HG03469 (cell line): ENCODE measurements around the gene MCFD2.
"Not testable (repeated sequence)": the region's sequence is repeated elsewhere in the genome, so short reads cannot be mapped to it uniquely, and the experiment has no call there.

Source experiments
- ATAC-seq: cut with Tn5 transposase; IDR thresholded peaks from one replicate; pipeline ENCODE4 v1.9.1; 2021; ENCODE audit warnings: mild to moderate bottlenecking, moderate library complexity, moderate number of reproducible peaks; ENCODE audit not compliant: unreplicated experiment

Gene MCFD2

GRCh38 chr2:46875962-46876689 lies 39.5 kb downstream of the MCFD2 start:
- not testable (repeated sequence) for ATAC-seq

- no peak for ATAC-seq
Observed at GRCh38 chr2:46875226-46875899, 40.2 kb downstream of the MCFD2 start.

DNA sequence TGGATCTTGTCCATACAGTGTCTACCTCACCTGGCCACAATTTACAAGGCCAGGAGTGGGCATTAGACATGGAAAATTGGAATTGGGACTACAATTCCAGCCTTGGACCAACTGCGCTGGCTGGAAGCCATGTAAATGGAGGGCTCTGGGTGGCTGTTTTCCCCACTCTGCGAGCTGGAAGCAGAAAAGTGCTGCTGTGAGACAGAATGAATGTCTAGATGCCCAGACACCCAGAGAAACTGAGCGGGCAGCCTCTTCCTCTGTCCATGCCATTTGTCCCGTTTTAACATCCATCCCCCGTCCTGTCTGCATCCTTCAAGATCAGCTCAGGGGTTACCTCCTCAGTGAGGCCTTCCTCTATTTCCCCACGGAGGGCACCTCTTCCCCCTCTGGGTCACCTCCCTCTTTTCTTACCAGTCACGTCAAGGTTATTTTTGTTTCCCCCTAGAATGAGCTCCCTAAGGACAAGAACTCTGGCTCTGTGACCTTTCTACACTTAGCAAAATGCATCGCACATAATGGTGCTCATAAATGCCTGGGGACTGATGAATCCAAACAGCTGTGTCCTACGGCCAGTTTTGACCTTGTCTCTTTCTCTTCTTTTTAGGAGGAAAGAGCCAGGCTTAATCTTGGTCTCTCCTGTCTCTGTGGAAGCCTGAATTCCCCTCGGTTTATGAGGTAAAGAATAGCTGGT lies 41.2 kb downstream of the MCFD2 start:
- no peak for ATAC-seq

DNA sequence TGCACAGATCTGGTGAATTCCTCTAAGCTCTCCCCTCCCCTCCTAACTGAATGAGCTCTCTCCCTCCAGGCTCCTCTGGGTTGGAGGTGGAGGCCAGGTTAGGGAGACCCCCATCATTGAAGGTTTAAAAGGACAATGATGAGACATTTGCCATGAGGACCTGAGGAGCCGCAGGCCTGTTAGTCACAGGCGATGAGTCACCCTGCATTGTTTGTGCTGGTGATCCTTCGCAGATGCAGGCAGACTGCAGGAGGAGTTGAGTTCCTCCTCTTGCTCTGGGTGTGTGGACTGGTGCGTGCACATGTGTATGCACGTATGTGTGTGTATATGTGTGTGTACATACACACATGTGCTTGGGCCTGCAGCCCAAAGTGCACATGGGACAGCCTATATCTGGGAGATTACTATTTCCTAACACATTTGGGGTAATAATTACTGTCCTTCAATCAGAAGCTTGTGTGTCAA lies 42.0 kb downstream of the MCFD2 start:
- ATAC-seq = no peak

DNA sequence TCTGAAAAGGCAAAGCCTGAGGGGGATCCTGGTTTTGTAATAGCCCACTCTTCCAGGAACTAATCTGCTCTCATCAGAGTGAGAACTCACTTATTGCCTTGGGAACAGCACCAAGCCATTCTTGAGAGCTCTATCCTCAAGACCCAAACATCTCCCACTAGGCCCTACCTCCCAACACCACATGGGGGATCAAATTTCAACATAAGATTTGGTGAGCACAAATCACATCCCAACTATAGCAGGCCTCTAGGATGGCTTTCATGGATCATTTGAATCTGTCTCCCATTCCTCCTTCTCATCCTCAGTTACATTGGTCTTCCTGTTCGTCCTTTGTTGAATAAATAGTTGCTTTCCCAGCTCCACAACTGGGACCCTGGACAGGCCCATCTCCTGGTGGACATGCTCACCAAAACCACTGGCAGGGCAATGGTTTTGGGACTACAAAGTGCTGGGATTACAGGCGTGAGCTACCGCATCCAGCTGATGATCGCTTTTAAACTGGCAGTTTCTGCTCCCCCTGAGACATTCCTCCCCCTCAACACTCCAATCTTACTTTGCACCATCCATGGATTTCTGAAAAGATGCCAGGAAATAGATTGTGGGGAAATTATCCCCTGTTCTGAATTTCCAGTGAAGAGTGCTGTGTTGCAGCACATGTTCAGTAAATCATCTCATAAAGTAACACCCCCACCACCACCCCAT lies 42.6 kb downstream of the MCFD2 start:
- no peak for ATAC-seq

DNA sequence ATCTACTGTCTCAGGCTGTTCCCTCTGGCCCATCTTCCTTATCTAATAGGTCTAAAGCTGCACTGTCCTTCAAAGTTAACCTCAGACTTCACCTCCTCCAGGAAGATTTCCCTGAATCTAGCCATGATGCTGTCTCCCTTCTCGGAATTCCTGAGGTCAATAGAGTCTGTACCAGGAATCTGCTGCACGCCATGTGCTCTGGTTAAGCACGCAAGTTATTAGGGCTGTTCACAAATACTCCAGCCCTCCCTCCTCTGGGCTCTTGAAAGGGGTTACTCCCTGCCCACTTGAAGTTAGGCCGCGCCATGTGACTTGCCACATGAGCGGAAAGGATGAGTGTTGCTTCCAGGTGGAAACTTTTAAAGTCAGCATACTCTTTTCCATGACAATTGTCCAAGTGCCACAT lies 43.6 kb downstream of the MCFD2 start:
- ATAC-seq = no peak

- no peak for ATAC-seq
Observed at GRCh38 chr2:46870051-46870839, 45.4 kb downstream of the MCFD2 start.

DNA sequence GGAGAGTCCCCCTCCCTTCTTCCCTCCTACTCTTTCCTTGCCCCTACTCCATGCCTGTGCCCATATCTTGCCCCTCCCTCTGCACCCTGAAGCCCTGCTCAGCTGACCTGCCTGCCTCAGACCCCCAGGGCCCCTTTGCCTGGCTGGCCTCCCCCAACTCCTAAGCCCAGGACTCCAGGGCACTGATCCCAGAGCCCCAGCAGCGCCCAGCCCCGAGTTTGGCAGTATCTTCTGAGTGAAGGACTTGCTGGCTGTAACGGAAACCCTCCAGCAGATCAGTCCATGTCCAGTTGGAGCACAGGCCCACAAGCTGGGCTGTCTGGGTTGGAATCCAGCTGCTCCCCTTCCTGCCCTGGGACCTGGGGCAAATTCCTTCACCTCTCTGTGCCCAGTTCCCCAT lies 46.0 kb downstream of the MCFD2 start:
- ATAC-seq = no peak

DNA sequence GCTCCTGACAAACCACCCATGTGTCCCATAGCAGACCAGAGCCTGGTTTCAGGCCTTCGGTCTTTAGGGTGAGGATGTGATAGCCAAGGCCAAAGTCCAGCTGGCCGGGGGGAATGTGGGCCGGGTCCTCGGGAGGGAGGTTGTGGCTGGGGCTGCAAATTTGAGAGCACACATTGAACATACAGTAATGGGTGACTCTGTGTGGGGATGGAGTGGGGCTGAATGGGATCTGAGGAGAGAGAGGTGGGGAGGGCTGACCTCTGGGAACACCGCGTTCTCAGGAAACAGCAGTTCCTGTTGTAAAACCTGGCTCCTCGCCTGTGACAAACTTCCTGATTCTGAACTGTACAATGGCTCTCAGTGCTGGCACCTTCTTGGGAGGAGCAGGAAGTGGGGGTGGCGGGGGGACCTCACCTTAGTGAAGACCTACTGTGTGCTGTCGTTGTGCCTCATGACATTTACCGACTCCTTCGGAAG lies 48.8 kb downstream of the MCFD2 start:
- ATAC-seq = no peak

DNA sequence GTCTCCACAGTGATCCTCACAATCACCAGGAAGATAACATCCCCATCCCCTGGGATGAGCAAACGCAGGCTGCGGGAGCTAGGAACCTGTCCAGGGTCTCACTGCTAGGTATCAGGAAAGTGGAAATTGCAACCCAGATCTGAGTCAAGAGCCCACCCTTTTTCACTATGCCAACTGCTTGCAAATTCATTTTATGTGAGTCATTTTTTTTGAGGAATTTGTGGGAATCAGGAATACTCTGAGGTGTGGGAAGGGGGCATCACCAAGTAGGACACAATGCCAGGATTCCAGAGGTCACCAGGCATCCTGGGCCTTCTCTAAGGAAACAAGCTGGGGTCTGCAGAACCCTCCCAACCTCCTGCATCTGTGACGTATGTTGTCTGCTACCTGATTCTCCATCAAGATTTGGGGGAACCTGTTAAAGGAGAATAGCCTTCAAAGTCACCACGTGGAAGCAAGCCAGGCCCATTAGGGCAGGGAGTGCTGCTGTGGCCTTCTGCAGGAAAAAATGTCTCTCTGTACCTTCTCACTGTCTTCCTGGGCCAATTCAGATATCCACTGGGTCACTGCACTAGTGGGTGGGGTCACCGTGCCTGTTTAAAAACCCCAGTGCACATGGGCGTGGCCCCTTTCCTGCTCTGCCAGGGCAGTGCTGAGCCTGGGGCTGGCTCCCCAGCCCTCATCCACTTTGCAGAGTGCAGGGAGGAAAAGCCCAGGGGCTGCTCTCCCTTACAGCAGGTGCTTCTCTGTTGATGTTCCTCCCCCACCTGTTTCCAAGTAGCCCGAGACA lies 50.2 kb downstream of the MCFD2 start:
- ATAC-seq = no peak

- no peak for ATAC-seq
Observed at GRCh38 chr2:46863882-46864281, 51.7 kb downstream of the MCFD2 start.

DNA sequence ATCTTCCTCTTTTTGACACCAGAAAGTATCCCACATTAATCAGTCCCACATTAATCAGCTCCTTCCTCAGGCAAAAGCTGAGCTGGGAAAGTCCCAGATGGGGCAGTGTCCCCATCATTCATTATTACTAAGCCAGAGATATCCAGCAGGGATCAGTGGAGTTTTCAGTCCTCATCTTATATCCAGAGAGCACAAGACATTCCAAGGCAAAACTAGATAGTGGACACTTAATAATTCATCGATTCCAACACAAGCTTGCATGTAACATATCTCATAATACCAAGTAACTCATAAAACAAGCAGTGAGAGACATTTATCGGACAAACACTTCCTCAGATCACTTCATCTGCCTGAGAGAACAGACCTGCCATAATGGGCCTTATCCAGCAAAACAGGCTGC lies 53.1 kb downstream of the MCFD2 start:
- no peak for ATAC-seq

GRCh38 chr2:46861916-46862315 lies 53.7 kb downstream of the MCFD2 start:
- ATAC-seq = no peak

GRCh38 chr2:46859482-46859881 lies 56.1 kb downstream of the MCFD2 start:
- no peak for ATAC-seq

DNA sequence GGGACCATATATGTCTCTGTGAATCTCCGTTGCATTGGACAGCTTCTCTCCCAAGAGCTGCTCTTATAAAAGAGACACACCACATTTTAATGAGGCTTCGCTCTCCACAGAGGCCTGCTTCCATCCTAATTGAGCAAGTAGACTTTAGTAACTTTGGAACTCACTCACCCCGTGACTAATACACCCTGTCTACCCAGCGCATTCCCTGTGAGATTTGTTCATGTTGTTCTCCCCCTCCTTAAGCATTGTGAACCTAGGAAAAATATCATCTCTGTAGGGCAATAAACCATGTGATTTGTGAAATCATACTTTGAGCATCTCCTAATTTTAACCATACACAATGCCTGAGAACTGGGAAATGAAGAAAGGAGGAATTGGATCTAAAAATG lies 56.9 kb downstream of the MCFD2 start:
- ATAC-seq = no peak

- no peak for ATAC-seq
Observed at GRCh38 chr2:46857871-46858701, 57.5 kb downstream of the MCFD2 start.

GRCh38 chr2:46856336-46856735 lies 59.3 kb downstream of the MCFD2 start:
- ATAC-seq = no peak

DNA sequence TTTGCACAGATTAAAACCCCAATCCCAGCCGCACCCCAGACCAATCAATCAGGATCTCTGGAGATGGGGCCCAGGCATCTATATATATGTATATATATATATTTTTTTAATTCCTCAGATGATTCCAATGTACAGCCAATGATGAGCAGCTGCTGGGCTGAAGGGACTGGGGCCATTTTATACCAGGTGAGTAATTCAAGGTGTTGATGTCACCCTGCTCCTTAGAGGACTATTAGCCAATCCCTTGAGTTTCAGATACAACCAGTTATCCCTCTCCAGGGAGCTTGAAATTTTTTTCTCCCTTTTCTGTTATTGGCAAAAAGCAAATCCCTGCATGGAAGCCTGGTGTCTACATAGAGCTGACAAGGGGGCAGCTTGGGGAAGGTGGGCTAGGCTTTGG lies 59.8 kb downstream of the MCFD2 start:
- no peak for ATAC-seq

- ATAC-seq = no peak
Observed at GRCh38 chr2:46854260-46854659, 61.3 kb downstream of the MCFD2 start.
